Sigmoid colon (tissue), 7 donors: Measurements from ENCODE around the gene ASTL. TPM values are rescaled to one million over a fixed set of nuclear protein-coding genes. Genes with fewer than 3 reads are reported as not detected.

Experiments used
- DNase-seq: peaks from one replicate; pipeline ENCODE4 v3.0.0-alpha.2; 2019
- H3K27ac ChIP-seq, 4 donors: fragments of 200-600 bp; sonication (generic); one replicate each; pipeline ENCODE4 v1.5.1; 2016 to 2019; ENCODE audit warnings: mild to moderate bottlenecking in 1 of 4
- H3K27me3 ChIP-seq, 3 donors: fragments of 200-600 bp; sonication (generic); one replicate each; pipeline ENCODE4 v1.5.1; 2019; ENCODE audit warnings: mild to moderate bottlenecking in 1 of 3
- H3K36me3 ChIP-seq, 4 donors: fragments of 200-600 bp; sonication (generic); one replicate each; pipeline ENCODE4 v1.5.1; 2016 to 2019
- H3K4me1 ChIP-seq, 4 donors: fragments of 200-600 bp; sonication (generic); one replicate each; pipeline ENCODE4 v1.5.1; 2017 to 2019
- H3K4me3 ChIP-seq, 4 donors: fragments of 200-600 bp; sonication (generic); one replicate each; pipeline ENCODE4 v1.5.1; 2017 to 2019; ENCODE audit warnings: mild to moderate bottlenecking in 2 of 4, moderate library complexity in 1 of 4
- H3K9me3 ChIP-seq, 4 donors: fragments of 200-600 bp in 3 of 4; sonication (generic) in 3 of 4; one replicate each; pipeline versions ENCODE4 v1.5.1 to v1.6.1; 2013 to 2019
- EP300 ChIP-seq, 4 donors: sonication (generic); formaldehyde crosslinking; IDR thresholded peaks; one replicate each; pipeline ENCODE4 v1.6.1; 2017; ENCODE audit warnings: antibody characterized with exemption in 4 of 4
- POLR2A ChIP-seq, 2 donors: fragments of 450-650 bp; IDR thresholded peaks; one replicate each; pipeline ENCODE4 v1.6.1; 2016; ENCODE audit warnings: antibody characterized with exemption in 2 of 2, mild to moderate bottlenecking in 2 of 2, moderate library complexity in 2 of 2
- POLR2AphosphoS5 ChIP-seq, 4 donors: sonication (generic); formaldehyde crosslinking; IDR thresholded peaks; one replicate each; pipeline ENCODE4 v1.6.1; 2017; ENCODE audit warnings: antibody characterized with exemption in 4 of 4
- whole genome bisulfite sequencing, 2 donors: extraction: QIAGEN DNeasy Blood & Tissue Kit; methylation state at CpG; one replicate each; pipeline ENCODE4 v1.1.7; 2013; 5-methylcytosine and 5-hydroxymethylcytosine counted together
- intact Hi-C: fragments of 100-400 bp; cut with DNase I; formaldehyde crosslinking; loops from one replicate; pipeline ENCODE4 v1.15.1; 2023
- polyA plus RNA-seq, 3 donors: library from polyadenylated mRNA; stranded (reverse); fragments of 200-250 nt; gene quantifications; one replicate each; pipeline ENCODE4 v1.2.3, GENCODE V29; 2013
- total RNA-seq, 4 donors: library from RNA; depleted of rRNA; stranded (reverse); fragments of >200 nt; gene quantifications; one replicate each; pipeline ENCODE4 v1.1.0, GENCODE V29; 2016
- TF ChIP-seq, protein P1 (sequence below), 4 experiments: fragments of 450-650 bp in 3 of 4; fragments of 200-600 bp in 1 of 4; IDR thresholded peaks; one replicate each; pipeline ENCODE4 v1.5.1; 2016 to 2019; ENCODE audit warnings: antibody characterized with exemption in 4 of 4, mild to moderate bottlenecking in 3 of 4, moderate library complexity in 2 of 4
- donor health status: healthy with polysubstance abuse.
- donor health status: Bipolar disorder and iron deficiency.
- donor health status: healthy.

The ASTL gene
- total and polyA plus RNA-seq, 7 donors: 0.36 TPM; not detected in 6

DNA sequence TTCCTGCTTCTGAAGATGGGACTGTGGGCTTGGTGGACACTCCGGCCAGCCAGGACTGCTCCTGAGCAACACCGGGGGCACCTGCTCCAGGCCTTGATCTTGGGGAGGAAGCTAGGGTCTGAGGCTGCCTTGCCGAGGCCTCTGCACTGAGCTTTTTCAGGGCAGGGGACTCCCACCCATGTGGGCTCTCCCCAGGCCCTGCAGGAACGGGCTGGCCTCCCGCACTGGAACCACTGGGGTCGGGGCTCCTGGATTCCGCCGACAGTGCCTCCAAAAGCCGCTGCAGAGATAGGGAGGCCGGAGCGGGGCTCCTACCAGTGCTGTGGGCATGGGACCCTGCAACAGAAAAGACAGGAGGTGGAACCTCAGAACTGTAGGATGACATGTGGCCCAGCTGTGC lies 14.4 kb downstream of the ASTL start:
- peaks cover 0 to 18% (median 0%) of the 10 kb centered on the region in 3 donors for H3K27me3 ChIP-seq
- DNase-seq: no peak
- 94 to 95% methylated on average over 11 of the region's 11 CpGs for WGBS, 2 donors

DNA sequence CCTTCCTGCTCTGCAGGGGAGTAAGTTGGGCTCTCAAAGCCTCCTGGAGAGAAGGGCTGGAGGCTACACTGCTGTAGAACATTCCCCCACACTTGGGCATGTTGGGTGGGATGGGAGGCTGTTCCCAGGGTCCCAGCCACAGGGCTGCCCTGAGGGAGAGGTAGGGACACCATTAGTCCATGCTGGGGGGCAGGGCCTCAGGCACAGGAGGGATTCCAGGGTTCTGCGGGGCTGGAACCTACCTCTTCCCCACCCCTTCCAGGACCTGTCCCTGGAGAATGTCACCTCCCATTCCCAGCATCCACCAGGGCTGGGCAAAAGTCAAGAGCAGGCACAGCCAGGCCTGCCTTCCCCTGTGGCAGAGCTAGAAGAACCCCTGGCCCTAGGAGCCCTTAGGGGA lies 15.0 kb downstream of the ASTL start:
- intact Hi-C loops: no loop called here
- H3K4me3 ChIP-seq: no peak overlapping the region
- H3K36me3 ChIP-seq: no peaks in the 10 kb centered on the region
- peaks cover 0 to 20% (median 0%) of the 10 kb centered on the region in 3 donors for H3K27me3 ChIP-seq
- WGBS, 2 donors: 89 to 95% methylated on average over 1 of the region's 1 CpG
- DNase-seq: no peak
- no peak overlapping the region for H3K27ac ChIP-seq
- H3K9me3 ChIP-seq: no peaks in the 10 kb centered on the region
- H3K4me1 ChIP-seq: no peaks in the 10 kb centered on the region
- TF ChIP-seq POLR2A (IDR thresholded peaks at IDR 0.05): no peak
- no peak for TF ChIP-seq POLR2AphosphoS5 (IDR thresholded peaks at IDR 0.05)
- TF ChIP-seq, protein P1, sequence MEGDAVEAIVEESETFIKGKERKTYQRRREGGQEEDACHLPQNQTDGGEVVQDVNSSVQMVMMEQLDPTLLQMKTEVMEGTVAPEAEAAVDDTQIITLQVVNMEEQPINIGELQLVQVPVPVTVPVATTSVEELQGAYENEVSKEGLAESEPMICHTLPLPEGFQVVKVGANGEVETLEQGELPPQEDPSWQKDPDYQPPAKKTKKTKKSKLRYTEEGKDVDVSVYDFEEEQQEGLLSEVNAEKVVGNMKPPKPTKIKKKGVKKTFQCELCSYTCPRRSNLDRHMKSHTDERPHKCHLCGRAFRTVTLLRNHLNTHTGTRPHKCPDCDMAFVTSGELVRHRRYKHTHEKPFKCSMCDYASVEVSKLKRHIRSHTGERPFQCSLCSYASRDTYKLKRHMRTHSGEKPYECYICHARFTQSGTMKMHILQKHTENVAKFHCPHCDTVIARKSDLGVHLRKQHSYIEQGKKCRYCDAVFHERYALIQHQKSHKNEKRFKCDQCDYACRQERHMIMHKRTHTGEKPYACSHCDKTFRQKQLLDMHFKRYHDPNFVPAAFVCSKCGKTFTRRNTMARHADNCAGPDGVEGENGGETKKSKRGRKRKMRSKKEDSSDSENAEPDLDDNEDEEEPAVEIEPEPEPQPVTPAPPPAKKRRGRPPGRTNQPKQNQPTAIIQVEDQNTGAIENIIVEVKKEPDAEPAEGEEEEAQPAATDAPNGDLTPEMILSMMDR (IDR thresholded peaks at IDR 0.05): no peak
- no peak for TF ChIP-seq EP300 (IDR thresholded peaks at IDR 0.05)

More for the DNA sequence above, 14.4 kb downstream of the ASTL start:
- no peak for TF ChIP-seq POLR2AphosphoS5 (IDR thresholded peaks at IDR 0.05)
- TF ChIP-seq EP300 (IDR thresholded peaks at IDR 0.05): no peak
- no peak for TF ChIP-seq POLR2A (IDR thresholded peaks at IDR 0.05)
- TF ChIP-seq, protein P1 (IDR thresholded peaks at IDR 0.05): no peak
- Histone ChIP-seq H3K9me3 (no peaks in the 10 kb centered on the region), H3K4me1 (no peaks in the 10 kb centered on the region), H3K4me3 (no peak overlapping the region), H3K27ac (no peak overlapping the region), H3K36me3 (no peaks in the 10 kb centered on the region)
- intact Hi-C loops: no loop called here

DNA sequence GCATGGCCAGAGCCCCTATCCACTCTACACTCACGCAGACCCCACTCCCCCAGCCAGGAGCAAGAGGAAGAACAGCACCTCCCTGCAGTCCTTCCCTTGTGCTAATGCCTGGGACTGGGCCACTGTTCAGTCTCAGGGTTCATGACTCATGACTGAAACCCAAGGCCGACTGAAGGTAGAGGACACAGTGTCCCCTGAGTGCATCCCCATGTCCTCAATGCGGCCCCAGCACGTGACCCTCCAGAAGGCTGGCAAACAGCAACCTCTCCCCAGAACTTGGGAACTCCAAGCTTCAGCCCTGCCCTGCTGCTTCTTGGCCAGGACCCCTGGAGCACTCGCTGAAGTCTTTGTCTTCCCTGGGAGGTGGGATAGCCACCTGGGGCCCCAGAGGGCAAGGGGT lies 15.9 kb downstream of the ASTL start:
- Histone ChIP-seq H3K27me3 (peaks cover 6 to 29% (median 8%) of the 10 kb centered on the region in 3 donors), H3K27ac (no peak overlapping the region), H3K9me3 (no peaks in the 10 kb centered on the region), H3K4me3 (no peak overlapping the region), H3K36me3 (no peaks in the 10 kb centered on the region), H3K4me1 (peaks cover 0 to 1% (median under 1%) of the 10 kb centered on the region in 4 donors)
- no peak for DNase-seq
- TF ChIP-seq EP300 (IDR thresholded peaks at IDR 0.05): no peak
- TF ChIP-seq, protein P1 (IDR thresholded peaks at IDR 0.05): no peak
- TF ChIP-seq POLR2A (IDR thresholded peaks at IDR 0.05): no peak
- no peak for TF ChIP-seq POLR2AphosphoS5 (IDR thresholded peaks at IDR 0.05)
- intact Hi-C loops: no loop called here
- 93% methylated on average over 5 of the region's 5 CpGs for WGBS, 2 donors

DNA sequence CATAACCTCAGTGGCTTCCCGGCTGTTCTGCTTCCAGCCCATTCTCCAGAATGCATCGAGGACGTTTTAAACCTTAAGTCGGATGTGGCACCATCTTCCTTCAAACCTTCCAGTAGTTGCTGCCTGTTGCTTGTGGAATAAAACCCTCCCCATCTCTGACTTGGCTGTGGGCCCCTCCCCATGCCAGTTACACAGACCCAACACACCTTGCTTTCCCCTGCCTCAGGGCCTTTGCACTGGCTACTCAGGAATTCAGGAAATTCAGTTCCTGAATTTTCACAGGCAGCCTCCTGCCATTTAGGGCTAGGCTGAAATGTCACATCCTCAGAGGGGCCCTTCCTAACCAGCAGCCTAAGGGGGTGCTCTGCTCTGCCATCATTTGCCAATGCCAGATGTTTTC lies 16.9 kb downstream of the ASTL start:
- WGBS, 2 donors: 89 to 91% methylated on average over 4 of the region's 4 CpGs

More for the DNA sequence above, 16.9 kb downstream of the ASTL start:
- Histone ChIP-seq H3K9me3 (no peaks in the 10 kb centered on the region), H3K27me3 (peaks cover 15 to 38% (median 16%) of the 10 kb centered on the region in 3 donors), H3K36me3 (no peaks in the 10 kb centered on the region), H3K27ac (no peak overlapping the region), H3K4me3 (no peak overlapping the region), H3K4me1 (peaks cover 0 to 11% (median 11%) of the 10 kb centered on the region in 4 donors)
- no peak for DNase-seq
- intact Hi-C loops: no loop called here
- no peak for TF ChIP-seq POLR2AphosphoS5 (IDR thresholded peaks at IDR 0.05)
- no peak for TF ChIP-seq POLR2A (IDR thresholded peaks at IDR 0.05)
- no peak for TF ChIP-seq EP300 (IDR thresholded peaks at IDR 0.05)
- TF ChIP-seq, protein P1 (IDR thresholded peaks at IDR 0.05): no peak
